ENCODE data around the gene MAP2K5.

DNA sequence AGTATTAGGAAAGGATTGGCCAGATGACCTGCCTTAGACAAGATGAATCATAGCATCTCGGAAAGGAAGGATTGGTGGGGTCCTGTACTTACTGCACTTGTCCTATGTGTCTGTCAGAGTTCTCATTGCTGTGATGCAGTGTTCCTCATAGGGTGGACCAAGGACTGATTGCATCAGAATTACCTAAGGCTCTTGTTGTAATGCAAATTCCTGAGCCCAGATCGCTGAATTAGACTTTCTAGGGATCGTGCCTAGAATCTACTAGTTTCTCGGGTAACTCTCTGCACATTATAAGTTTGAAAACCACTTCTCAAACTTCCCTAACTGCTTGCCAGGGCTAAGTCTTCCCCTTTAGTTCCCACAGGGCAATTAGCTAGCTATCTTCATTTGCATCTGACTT is 207.9 kb downstream of the MAP2K5 start:
- TF ChIP-seq, protein P1, sequence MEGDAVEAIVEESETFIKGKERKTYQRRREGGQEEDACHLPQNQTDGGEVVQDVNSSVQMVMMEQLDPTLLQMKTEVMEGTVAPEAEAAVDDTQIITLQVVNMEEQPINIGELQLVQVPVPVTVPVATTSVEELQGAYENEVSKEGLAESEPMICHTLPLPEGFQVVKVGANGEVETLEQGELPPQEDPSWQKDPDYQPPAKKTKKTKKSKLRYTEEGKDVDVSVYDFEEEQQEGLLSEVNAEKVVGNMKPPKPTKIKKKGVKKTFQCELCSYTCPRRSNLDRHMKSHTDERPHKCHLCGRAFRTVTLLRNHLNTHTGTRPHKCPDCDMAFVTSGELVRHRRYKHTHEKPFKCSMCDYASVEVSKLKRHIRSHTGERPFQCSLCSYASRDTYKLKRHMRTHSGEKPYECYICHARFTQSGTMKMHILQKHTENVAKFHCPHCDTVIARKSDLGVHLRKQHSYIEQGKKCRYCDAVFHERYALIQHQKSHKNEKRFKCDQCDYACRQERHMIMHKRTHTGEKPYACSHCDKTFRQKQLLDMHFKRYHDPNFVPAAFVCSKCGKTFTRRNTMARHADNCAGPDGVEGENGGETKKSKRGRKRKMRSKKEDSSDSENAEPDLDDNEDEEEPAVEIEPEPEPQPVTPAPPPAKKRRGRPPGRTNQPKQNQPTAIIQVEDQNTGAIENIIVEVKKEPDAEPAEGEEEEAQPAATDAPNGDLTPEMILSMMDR (IDR thresholded peaks at IDR 0.05 in 2 of 3, conservative IDR thresholded peaks at IDR 0.05 in 1 of 3; ENCODE audit: insufficient read depth in 2 of 3, low read depth in 1 of 3, low read length in 3 of 3): no peak
- TF ChIP-seq TBP (optimal IDR thresholded peaks at IDR 0.05; ENCODE audit: low read depth, low read length) (no peak), FOXJ3 (CRISPR knock-in tag; IDR thresholded peaks at IDR 0.05) (no peak), RNF2 (IDR thresholded peaks at IDR 0.05) (no peak), COPS2 (conservative IDR thresholded peaks at IDR 0.05) (no peak), KAT8 (IDR thresholded peaks at IDR 0.05; ENCODE audit: low read depth) (no peak), ZNF584 (CRISPR knock-in tag; IDR thresholded peaks at IDR 0.05; ENCODE audit: low read depth) (no peak), CHD1 (IDR thresholded peaks at IDR 0.05; ENCODE audit: low read length) (no peak), YY1 (IDR thresholded peaks at IDR 0.05; ENCODE audit: borderline replicate concordance in 1 of 3, control insufficient read depth in 1 of 3, extremely low read depth in 1 of 3, insufficient read depth in 3 of 3, insufficient read length in 1 of 3, insufficient replicate concordance in 2 of 3, low read depth in 1 of 3, low read length in 2 of 3) (no peak)
- TF ChIP-seq, protein P2, sequence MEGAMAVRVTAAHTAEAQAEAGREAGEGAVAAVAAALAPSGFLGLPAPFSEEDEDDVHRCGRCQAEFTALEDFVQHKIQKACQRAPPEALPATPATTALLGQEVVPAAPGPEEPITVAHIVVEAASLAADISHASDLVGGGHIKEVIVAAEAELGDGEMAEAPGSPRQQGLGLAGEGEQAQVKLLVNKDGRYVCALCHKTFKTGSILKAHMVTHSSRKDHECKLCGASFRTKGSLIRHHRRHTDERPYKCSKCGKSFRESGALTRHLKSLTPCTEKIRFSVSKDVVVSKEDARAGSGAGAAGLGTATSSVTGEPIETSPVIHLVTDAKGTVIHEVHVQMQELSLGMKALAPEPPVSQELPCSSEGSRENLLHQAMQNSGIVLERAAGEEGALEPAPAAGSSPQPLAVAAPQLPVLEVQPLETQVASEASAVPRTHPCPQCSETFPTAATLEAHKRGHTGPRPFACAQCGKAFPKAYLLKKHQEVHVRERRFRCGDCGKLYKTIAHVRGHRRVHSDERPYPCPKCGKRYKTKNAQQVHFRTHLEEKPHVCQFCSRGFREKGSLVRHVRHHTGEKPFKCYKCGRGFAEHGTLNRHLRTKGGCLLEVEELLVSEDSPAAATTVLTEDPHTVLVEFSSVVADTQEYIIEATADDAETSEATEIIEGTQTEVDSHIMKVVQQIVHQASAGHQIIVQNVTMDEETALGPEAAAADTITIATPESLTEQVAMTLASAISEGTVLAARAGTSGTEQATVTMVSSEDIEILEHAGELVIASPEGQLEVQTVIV (CRISPR knock-in tag; IDR thresholded peaks at IDR 0.05; ENCODE audit: borderline replicate concordance): no peak
- TF ChIP-seq, protein P3, sequence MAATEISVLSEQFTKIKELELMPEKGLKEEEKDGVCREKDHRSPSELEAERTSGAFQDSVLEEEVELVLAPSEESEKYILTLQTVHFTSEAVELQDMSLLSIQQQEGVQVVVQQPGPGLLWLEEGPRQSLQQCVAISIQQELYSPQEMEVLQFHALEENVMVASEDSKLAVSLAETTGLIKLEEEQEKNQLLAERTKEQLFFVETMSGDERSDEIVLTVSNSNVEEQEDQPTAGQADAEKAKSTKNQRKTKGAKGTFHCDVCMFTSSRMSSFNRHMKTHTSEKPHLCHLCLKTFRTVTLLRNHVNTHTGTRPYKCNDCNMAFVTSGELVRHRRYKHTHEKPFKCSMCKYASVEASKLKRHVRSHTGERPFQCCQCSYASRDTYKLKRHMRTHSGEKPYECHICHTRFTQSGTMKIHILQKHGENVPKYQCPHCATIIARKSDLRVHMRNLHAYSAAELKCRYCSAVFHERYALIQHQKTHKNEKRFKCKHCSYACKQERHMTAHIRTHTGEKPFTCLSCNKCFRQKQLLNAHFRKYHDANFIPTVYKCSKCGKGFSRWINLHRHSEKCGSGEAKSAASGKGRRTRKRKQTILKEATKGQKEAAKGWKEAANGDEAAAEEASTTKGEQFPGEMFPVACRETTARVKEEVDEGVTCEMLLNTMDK (IDR thresholded peaks at IDR 0.05; ENCODE audit: borderline replicate concordance, insufficient read depth, low read depth, low read length, poor library complexity, severe bottlenecking): no peak
- TF ChIP-seq, protein P4, sequence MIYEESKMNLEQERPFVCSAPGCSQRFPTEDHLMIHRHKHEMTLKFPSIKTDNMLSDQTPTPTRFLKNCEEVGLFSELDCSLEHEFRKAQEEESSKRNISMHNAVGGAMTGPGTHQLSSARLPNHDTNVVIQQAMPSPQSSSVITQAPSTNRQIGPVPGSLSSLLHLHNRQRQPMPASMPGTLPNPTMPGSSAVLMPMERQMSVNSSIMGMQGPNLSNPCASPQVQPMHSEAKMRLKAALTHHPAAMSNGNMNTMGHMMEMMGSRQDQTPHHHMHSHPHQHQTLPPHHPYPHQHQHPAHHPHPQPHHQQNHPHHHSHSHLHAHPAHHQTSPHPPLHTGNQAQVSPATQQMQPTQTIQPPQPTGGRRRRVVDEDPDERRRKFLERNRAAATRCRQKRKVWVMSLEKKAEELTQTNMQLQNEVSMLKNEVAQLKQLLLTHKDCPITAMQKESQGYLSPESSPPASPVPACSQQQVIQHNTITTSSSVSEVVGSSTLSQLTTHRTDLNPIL (CRISPR knock-in tag; IDR thresholded peaks at IDR 0.05): no peak
